Measurements from ENCODE around the gene DRD2.

DRD2 gene

DNA sequence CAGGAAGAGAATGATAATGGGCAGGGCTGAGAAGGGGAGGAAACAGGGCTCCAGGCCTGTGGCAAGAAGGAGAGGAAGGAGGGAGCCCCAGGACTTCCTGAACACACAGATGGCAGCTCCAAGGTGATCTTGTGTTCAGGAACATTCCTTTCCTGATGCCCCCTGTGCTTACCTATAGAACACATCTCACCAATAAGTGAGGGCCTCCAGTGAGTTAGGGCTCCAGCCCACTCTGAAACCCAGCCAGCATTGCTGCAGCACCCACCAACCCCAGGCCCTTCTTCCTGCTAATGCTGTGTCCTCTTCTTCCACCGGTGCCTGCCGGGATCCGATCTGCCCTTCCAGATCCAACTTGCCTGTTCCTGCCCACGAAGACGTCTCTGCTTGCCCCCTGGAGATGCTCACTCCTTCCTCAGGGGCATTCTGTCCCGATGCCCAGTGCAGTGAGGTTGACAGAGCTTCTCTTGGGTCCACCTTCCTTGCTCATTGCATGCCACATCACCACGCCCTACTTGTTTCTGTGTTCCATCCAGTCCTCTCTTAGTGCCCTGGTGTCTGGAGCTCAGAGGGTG is 70.3 kb downstream of the DRD2 start:
- TF ChIP-seq, protein P1, sequence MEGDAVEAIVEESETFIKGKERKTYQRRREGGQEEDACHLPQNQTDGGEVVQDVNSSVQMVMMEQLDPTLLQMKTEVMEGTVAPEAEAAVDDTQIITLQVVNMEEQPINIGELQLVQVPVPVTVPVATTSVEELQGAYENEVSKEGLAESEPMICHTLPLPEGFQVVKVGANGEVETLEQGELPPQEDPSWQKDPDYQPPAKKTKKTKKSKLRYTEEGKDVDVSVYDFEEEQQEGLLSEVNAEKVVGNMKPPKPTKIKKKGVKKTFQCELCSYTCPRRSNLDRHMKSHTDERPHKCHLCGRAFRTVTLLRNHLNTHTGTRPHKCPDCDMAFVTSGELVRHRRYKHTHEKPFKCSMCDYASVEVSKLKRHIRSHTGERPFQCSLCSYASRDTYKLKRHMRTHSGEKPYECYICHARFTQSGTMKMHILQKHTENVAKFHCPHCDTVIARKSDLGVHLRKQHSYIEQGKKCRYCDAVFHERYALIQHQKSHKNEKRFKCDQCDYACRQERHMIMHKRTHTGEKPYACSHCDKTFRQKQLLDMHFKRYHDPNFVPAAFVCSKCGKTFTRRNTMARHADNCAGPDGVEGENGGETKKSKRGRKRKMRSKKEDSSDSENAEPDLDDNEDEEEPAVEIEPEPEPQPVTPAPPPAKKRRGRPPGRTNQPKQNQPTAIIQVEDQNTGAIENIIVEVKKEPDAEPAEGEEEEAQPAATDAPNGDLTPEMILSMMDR (conservative IDR thresholded peaks at IDR 0.05; ENCODE audit: control insufficient read depth, insufficient read depth, low read depth, low read length), result no peak
- H3K4me3 ChIP-seq (ENCODE audit: control insufficient read depth, low read depth, low read length), result no peak overlapping the region
- DNase-seq (ENCODE audit: low read depth), result no peak

DNA sequence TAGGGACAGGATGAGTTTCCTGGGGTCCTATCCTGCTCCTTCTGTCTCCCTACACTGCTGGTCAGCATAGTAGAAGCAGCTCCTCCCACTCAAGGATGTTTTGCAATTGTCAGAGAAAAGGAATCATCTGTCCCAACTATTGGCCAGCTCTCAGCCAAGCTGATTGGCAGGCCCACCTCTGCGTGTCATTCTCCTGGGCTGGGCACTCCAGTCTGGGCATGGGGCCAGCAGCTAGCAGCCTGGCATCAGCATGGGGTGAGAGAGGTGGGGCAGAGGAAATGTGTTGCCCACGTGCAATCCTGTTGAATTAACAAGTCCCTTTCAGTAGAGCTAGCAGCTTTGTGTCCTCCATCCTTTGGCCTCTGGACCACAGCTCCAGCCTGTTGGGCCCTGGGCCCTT is 73.5 kb downstream of the DRD2 start:
- TF ChIP-seq, protein P1 (conservative IDR thresholded peaks at IDR 0.05; ENCODE audit: control insufficient read depth, insufficient read depth, low read depth, low read length), result no peak
- peak; percentile 6 for DNase-seq (ENCODE audit: low read depth)
- H3K4me3 ChIP-seq (ENCODE audit: control insufficient read depth, low read depth, low read length), result no peak overlapping the region

DNA sequence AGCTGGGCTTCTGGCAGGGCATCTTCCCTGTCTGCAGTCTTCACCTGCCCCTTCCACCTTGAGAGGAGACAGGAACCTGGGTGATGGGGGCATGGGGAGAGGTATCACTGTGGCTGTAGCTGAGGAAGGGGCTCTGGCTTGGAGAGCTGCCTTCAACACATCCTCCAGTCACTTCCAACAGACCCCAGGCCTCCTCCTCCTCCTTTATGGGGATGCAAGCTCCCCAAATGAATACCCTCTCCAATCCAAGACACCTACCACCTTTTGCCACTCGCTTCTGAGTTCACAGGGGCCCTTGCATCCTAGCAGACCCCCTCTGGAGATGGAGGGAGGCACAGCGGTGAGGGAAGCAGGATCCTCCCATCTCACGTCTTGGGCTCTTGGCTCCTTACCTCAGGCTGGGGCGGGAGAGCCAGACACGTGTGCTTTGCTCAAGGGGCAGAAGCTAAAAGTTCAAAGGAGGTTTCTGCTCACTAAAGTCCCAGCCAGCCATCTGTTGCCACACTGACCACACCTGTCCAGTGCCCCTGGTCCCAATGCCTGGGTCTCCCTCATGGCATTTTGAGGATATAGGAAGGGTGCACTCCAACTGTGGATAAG is 74.5 kb downstream of the DRD2 start:
- TF ChIP-seq, protein P1 (conservative IDR thresholded peaks at IDR 0.05; ENCODE audit: control insufficient read depth, insufficient read depth, low read depth, low read length), result no peak
- no peak for DNase-seq (ENCODE audit: low read depth)

DNA sequence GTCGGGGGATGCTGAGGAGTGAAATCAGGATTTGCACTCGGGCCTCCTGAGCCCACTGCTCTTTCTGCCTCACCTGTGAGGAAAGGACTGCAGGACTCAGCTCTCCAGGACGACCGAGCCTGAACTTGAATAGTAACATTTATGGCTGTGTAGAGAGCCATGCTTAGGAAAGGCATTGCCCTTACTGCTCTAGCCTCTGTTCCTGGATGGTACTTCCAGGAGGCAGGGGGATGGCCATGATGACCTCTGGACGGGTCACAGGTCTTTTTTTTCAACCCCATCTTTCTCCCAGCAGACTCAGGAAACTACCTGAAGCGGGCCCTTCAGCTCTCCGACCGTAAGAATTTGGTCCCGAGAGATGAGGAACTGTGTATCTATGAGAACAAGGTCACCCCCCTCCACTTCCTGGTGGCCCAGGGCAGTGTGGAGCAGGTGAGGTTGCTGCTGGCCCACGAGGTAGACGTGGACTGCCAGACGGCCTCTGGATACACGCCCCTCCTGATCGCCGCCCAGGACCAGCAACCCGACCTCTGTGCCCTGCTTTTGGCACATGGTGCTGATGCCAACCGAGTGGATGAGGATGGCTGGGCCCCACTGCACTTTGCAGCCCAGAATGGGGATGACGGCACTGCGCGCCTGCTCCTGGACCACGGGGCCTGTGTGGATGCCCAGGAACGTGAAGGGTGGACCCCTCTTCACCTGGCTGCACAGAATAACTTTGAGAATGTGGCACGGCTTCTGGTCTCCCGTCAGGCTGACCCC is 76.3 kb downstream of the DRD2 start:
- TF ChIP-seq, protein P1 (conservative IDR thresholded peaks at IDR 0.05; ENCODE audit: control insufficient read depth, insufficient read depth, low read depth, low read length), result no peak
- no peak for DNase-seq (ENCODE audit: low read depth)
- H3K4me3 ChIP-seq (ENCODE audit: control insufficient read depth, low read depth, low read length), result no peak overlapping the region

More for the DNA sequence above, 74.5 kb downstream of the DRD2 start:
- no peak overlapping the region for H3K4me3 ChIP-seq (ENCODE audit: control insufficient read depth, low read depth, low read length)

DNA sequence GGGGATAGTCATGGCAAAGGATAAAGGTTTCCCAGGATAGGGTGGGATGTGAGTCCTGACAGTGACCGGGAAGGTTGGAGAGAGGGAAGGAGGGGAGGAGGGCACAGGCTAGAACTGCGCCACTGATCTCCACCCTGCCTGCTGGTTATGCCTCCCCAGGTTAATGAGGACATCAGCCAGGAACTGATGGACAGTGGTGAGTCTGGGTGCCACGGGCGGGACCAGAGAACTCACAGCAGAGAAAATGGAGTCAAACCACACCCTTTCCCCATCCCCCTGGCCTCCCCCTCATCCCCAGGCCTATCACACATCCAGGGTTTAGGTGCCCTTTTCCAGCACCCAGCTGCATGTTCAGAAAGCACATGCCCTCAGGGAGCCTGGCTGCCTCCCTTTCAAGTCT is 77.4 kb downstream of the DRD2 start:
- H3K4me3 ChIP-seq (ENCODE audit: control insufficient read depth, low read depth, low read length), result no peak overlapping the region
- TF ChIP-seq, protein P1 (conservative IDR thresholded peaks at IDR 0.05; ENCODE audit: control insufficient read depth, insufficient read depth, low read depth, low read length), result no peak
- no peak for DNase-seq (ENCODE audit: low read depth)

DNA sequence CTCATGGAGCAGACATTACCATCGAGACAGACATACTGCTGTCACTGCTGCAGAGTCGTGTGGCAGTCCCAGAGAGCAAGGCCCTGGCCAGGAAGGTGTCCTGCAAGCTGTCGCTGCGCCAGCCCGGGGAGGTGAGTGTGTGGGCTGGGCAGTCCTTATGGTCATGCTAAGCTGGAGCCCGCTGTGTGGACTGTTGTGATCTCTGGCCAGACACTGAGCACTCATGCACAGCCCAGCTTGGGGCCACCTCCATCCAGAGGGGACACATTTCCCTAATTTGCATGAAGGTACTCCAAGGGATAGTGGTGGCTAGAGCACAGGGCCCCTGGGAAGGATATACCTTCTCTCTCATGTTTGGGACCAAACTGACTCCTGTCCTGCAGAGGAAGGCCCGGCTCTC is 78.0 kb downstream of the DRD2 start:
- no peak overlapping the region for H3K4me3 ChIP-seq (ENCODE audit: control insufficient read depth, low read depth, low read length)
- DNase-seq (ENCODE audit: low read depth), result no peak
- TF ChIP-seq, protein P1 (conservative IDR thresholded peaks at IDR 0.05; ENCODE audit: control insufficient read depth, insufficient read depth, low read depth, low read length), result no peak
